Measurements from ENCODE around the gene PDZD8.

Gene PDZD8

GRCh38 chr10:117375360-117376178, at the start of gene PDZD8:
Gene PDZD8, minus strand, starts transcription at chr10:117375440. Its CDS starts 213 bp downstream, at chr10:117375227.
- peaks cover 17% of the 10 kb centered on the region for H3K4me1 Mint-ChIP-seq

GRCh38 chr10:117424171-117424570, 48.9 kb upstream of the PDZD8 start:
- H3K36me3 Mint-ChIP-seq, result peaks cover 2% of the 10 kb centered on the region
- no peaks in the 10 kb centered on the region for H3K4me1 Mint-ChIP-seq
- H3K4me3 Mint-ChIP-seq, result no peak overlapping the region
- H3K27me3 Mint-ChIP-seq, result peaks cover 7% of the 10 kb centered on the region
- DNase-seq (ENCODE audit: low spot score in 2 of 2), result no peak
- ATAC-seq (ENCODE audit: low read depth), result no peak
- H3K9me3 Mint-ChIP-seq, result peaks cover 6% of the 10 kb centered on the region
- no peak overlapping the region for H3K27ac Mint-ChIP-seq

More at GRCh38 chr10:117375360-117376178, at the start of gene PDZD8:
- Mint-ChIP-seq H3K4me3 (peak within 1 kb of the TSS; percentile 93), H3K27ac (peak within 1 kb of the TSS; percentile 86), H3K36me3 (no peaks in the 10 kb centered on the region), H3K27me3 (peaks cover 6% of the 10 kb centered on the region), H3K9me3 (no peaks in the 10 kb centered on the region)
- peak; percentile 90 for ATAC-seq (ENCODE audit: low read depth)
- peak; percentile 85 to 98 for DNase-seq (ENCODE audit: low spot score in 2 of 2)

- Mint-ChIP-seq H3K4me1 (no peaks in the 10 kb centered on the region), H3K27ac (no peak overlapping the region), H3K36me3 (peaks cover 2% of the 10 kb centered on the region), H3K27me3 (peaks cover 7% of the 10 kb centered on the region), H3K9me3 (peaks cover 6% of the 10 kb centered on the region), H3K4me3 (no peak overlapping the region)
- DNase-seq (ENCODE audit: low spot score in 2 of 2) (no peak), ATAC-seq (ENCODE audit: low read depth) (no peak)
These were observed 46.7 kb upstream of the PDZD8 start for GRCh38 chr10:117421985-117422384.

GRCh38 chr10:117420768-117421167, 45.5 kb upstream of the PDZD8 start:
- H3K27ac Mint-ChIP-seq, result no peak overlapping the region
- ATAC-seq (ENCODE audit: low read depth), result no peak
- peaks cover 7% of the 10 kb centered on the region for H3K27me3 Mint-ChIP-seq
- DNase-seq (ENCODE audit: low spot score in 2 of 2), result no peak
- H3K4me1 Mint-ChIP-seq, result no peaks in the 10 kb centered on the region
- no peak overlapping the region for H3K4me3 Mint-ChIP-seq
- H3K9me3 Mint-ChIP-seq, result peaks cover 6% of the 10 kb centered on the region
- peaks cover 2% of the 10 kb centered on the region for H3K36me3 Mint-ChIP-seq

GRCh38 chr10:117419921-117420320, 44.7 kb upstream of the PDZD8 start:
- Mint-ChIP-seq H3K4me3 (no peak overlapping the region), H3K9me3 (peaks cover 6% of the 10 kb centered on the region), H3K4me1 (no peaks in the 10 kb centered on the region), H3K36me3 (peaks cover 2% of the 10 kb centered on the region), H3K27ac (no peak overlapping the region), H3K27me3 (peaks cover 5% of the 10 kb centered on the region)
- ATAC-seq (ENCODE audit: low read depth) (no peak), DNase-seq (ENCODE audit: low spot score in 2 of 2) (no peak)

- Mint-ChIP-seq H3K27me3 (peaks cover 6% of the 10 kb centered on the region), H3K36me3 (peaks cover 2% of the 10 kb centered on the region), H3K9me3 (peaks cover 6% of the 10 kb centered on the region), H3K4me3 (no peak overlapping the region), H3K27ac (no peak overlapping the region), H3K4me1 (no peaks in the 10 kb centered on the region)
- no peak for ATAC-seq (ENCODE audit: low read depth)
- no peak for DNase-seq (ENCODE audit: low spot score in 2 of 2)
These were observed 43.9 kb upstream of the PDZD8 start for GRCh38 chr10:117419159-117419558.

- H3K4me3 Mint-ChIP-seq, result no peak overlapping the region
- peaks cover 2% of the 10 kb centered on the region for H3K36me3 Mint-ChIP-seq
- H3K27me3 Mint-ChIP-seq, result peaks cover 6% of the 10 kb centered on the region
- ATAC-seq (ENCODE audit: low read depth) (no peak), DNase-seq (ENCODE audit: low spot score in 2 of 2) (no peak)
- H3K9me3 Mint-ChIP-seq, result peaks cover 6% of the 10 kb centered on the region
- H3K27ac Mint-ChIP-seq, result no peak overlapping the region
- no peaks in the 10 kb centered on the region for H3K4me1 Mint-ChIP-seq
These were observed 42.9 kb upstream of the PDZD8 start for GRCh38 chr10:117418121-117418520.

GRCh38 chr10:117417196-117417595, 42.0 kb upstream of the PDZD8 start:
- no peak overlapping the region for H3K27ac Mint-ChIP-seq
- peaks cover 2% of the 10 kb centered on the region for H3K36me3 Mint-ChIP-seq
- H3K9me3 Mint-ChIP-seq, result peaks cover 6% of the 10 kb centered on the region
- no peak overlapping the region for H3K4me3 Mint-ChIP-seq
- no peaks in the 10 kb centered on the region for H3K4me1 Mint-ChIP-seq
- H3K27me3 Mint-ChIP-seq, result peaks cover 5% of the 10 kb centered on the region
- DNase-seq (ENCODE audit: low spot score in 2 of 2), result no peak
- no peak for ATAC-seq (ENCODE audit: low read depth)

- no peak overlapping the region for H3K27ac Mint-ChIP-seq
- peaks cover 2% of the 10 kb centered on the region for H3K27me3 Mint-ChIP-seq
- H3K4me3 Mint-ChIP-seq, result no peak overlapping the region
- H3K9me3 Mint-ChIP-seq, result no peaks in the 10 kb centered on the region
- DNase-seq (ENCODE audit: low spot score in 2 of 2), result no peak
- ATAC-seq (ENCODE audit: low read depth), result no peak
- H3K4me1 Mint-ChIP-seq, result no peaks in the 10 kb centered on the region
- no peaks in the 10 kb centered on the region for H3K36me3 Mint-ChIP-seq
These were observed 38.8 kb upstream of the PDZD8 start for GRCh38 chr10:117413928-117414618.

GRCh38 chr10:117412469-117413010, 37.3 kb upstream of the PDZD8 start:
- no peak for ATAC-seq (ENCODE audit: low read depth)
- H3K9me3 Mint-ChIP-seq, result no peaks in the 10 kb centered on the region
- no peaks in the 10 kb centered on the region for H3K4me1 Mint-ChIP-seq
- H3K27ac Mint-ChIP-seq, result no peak overlapping the region
- no peaks in the 10 kb centered on the region for H3K36me3 Mint-ChIP-seq
- no peak overlapping the region for H3K4me3 Mint-ChIP-seq
- DNase-seq (ENCODE audit: low spot score in 2 of 2), result no peak
- H3K27me3 Mint-ChIP-seq, result peaks cover 3% of the 10 kb centered on the region

- H3K4me3 Mint-ChIP-seq, result no peak overlapping the region
- no peaks in the 10 kb centered on the region for H3K9me3 Mint-ChIP-seq
- ATAC-seq (ENCODE audit: low read depth), result no peak
- no peak overlapping the region for H3K27ac Mint-ChIP-seq
- H3K36me3 Mint-ChIP-seq, result no peaks in the 10 kb centered on the region
- H3K27me3 Mint-ChIP-seq, result peaks cover 4% of the 10 kb centered on the region
- no peak for DNase-seq (ENCODE audit: low spot score in 2 of 2)
- no peaks in the 10 kb centered on the region for H3K4me1 Mint-ChIP-seq
These were observed 36.5 kb upstream of the PDZD8 start for GRCh38 chr10:117411479-117412399.

GRCh38 chr10:117410557-117410956, 35.3 kb upstream of the PDZD8 start:
- ATAC-seq (ENCODE audit: low read depth) (no peak), DNase-seq (ENCODE audit: low spot score in 2 of 2) (no peak)
- no peak overlapping the region for H3K27ac Mint-ChIP-seq
- peaks cover 7% of the 10 kb centered on the region for H3K27me3 Mint-ChIP-seq
- no peaks in the 10 kb centered on the region for H3K9me3 Mint-ChIP-seq
- no peaks in the 10 kb centered on the region for H3K36me3 Mint-ChIP-seq
- H3K4me3 Mint-ChIP-seq, result no peak overlapping the region
- H3K4me1 Mint-ChIP-seq, result no peaks in the 10 kb centered on the region

GRCh38 chr10:117409549-117410305, 34.5 kb upstream of the PDZD8 start:
- H3K27ac Mint-ChIP-seq, result no peak overlapping the region

More at GRCh38 chr10:117409549-117410305, 34.5 kb upstream of the PDZD8 start:
- DNase-seq (ENCODE audit: low spot score in 2 of 2), result no peak
- H3K4me1 Mint-ChIP-seq, result no peaks in the 10 kb centered on the region
- H3K36me3 Mint-ChIP-seq, result no peaks in the 10 kb centered on the region
- H3K4me3 Mint-ChIP-seq, result no peak overlapping the region
- peaks cover 7% of the 10 kb centered on the region for H3K27me3 Mint-ChIP-seq
- no peaks in the 10 kb centered on the region for H3K9me3 Mint-ChIP-seq
- no peak for ATAC-seq (ENCODE audit: low read depth)
